GM21529 (cell line): ENCODE results near the gene MAPK12.

Experiments used
- ATAC-seq: cut with Tn5 transposase; IDR thresholded peaks from one replicate; pipeline ENCODE4 v1.9.1; 2021; ENCODE audit not compliant: unreplicated experiment

The MAPK12 gene

DNA sequence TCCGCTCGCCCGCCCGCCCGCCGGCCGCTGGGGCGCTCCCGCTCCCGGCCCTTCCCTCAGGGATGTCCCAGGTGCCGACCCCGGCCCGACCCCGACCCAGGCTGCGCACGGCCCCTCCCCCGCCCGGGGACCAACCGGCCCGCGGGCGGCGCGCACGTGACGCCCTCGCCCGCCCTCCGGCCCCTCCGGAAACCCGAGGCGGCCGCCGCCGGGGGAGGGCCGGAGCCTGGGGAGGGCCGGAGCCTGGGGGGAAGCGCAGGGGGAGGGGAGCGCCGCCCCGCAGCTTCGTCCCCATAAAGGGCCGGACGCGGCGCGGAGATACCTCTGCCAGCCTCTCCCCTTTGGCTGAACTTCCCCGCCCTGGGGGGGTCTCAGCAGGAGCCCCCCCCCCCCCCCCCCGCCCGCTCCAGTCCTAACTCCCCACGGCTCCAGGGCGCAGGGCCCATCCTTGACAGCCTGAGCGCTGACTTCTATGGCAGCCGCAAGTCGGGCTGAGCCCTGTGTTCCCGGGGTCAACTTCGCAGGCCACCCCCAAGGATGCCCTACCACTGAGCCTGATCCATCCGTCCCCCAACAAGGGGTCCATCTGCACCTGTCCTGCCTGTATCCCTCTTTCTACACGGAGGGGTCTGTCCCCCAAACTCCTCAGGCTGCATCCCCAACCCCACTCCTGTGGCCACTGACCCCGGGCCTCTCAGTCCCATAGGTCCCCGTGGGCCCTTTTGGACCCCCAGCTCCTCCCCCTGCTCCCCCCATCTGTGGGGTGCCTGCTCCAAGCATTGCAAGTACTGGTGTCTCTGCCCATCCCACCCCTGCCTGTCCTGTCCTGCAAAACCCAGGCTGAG is at the start of gene MAPK12:
TSS of gene MAPK12 (minus strand) at position 69 of the 845 bp plus-strand sequence. CDS start 174 bp downstream, outside the sequence.
- ATAC-seq: peak; percentile 42

DNA sequence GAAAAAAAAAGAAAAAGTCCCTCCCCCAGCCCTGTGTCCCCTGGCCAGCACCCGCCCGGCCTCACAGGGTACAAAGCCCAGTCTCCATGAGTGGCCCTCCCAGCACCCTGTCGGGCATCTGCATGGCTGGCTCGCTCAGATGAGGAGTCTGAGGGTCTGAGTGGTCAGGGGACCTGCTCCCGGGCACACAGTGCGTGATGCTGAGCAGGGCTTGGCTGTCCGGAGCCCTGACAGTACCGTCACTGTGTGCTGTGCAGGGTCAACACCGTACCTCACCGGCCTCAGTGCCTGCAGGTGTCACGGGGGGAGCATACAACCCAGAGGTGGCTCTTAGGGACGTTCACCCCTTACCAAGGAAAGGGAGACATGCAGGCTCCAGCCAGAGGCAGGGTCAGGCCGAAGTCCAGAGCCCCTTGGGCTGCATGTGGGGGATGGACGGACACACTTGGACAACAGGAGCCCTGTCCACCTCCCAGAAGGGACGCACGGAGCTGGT is 49.5 kb upstream of the MAPK12 start:
- no peak for ATAC-seq

DNA sequence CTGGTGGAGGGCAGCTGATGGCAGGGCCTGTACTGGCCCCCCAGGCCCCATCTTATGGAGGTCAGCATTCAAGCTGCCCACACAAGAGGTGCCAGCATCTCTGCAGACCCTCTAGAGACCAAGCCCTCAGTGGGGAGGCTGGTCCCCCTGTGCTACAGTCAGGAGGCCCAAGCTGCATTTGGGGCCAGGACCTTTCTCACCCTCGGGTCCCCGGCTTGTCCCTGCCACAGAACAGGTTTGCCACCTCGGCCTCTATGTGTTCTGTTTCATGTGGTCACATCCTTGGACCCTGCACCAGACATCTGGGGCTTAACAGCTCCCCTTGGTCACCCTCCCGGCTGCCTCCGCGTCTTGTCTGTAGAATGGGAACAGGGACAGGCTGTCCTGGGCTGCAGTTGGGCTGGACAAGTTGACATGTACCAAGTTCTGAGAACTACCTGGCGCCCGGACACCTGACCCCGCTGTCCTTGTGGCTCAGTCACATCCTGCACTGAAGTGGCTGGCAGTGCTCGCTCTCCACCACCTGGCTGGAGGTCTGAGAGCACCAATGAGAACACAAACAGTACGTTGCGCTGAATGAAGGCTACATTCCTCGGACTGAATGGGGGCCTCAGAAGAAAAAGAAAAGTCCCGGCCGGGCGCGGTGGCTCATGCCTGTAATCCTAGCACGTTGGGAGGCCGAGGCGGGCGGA is 48.7 kb upstream of the MAPK12 start:
- no peak for ATAC-seq

DNA sequence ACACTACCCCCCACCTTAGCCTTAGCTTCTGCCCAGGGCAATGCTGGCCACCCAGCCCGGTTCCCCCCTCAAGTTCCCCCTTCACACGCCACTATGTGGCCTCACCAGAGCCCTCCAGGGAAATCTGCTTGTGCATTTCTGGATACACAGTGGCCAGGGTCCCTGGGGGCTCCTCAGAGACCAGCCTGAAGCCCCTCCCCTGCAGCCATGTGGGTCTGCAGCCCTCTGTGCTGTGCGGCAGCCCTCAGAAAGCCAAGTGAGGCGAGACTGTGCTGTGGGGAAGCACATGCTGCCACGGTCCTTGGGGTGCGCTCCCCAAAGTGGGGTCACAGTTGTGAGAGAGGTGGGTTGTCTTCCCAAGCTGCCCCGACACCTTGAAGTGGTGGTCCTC is 48.1 kb upstream of the MAPK12 start:
- no peak for ATAC-seq

DNA sequence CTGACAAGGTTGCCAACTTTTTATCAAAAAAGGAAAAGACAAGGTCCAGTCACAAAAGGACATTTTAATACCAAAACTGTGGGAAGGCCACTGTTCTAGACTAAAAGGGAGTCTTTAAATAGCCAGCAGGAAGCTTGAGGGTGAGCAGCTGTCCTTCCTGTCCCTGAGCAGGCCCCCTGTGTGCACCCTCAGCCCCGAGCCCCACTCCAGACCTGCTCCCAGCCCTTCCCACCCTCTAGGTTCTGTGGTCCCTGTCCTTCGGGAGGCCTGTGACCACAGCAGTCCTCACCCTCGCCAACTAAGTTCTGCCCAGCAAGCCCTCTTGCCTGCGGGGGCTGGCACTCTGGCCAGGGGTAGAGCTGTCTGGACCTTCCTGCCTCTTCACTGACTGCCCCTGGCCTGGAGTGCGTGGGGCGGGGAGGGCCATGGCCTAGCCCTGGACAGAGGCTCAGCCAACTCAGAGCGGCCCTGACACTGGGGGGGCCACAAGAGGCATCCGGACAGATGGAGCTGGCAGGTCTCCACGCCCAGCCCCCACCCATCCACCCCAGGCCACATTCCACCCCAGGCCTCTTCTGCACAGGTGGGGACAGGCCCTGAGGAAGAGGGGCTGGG is 47.6 kb upstream of the MAPK12 start:
- no peak for ATAC-seq

DNA sequence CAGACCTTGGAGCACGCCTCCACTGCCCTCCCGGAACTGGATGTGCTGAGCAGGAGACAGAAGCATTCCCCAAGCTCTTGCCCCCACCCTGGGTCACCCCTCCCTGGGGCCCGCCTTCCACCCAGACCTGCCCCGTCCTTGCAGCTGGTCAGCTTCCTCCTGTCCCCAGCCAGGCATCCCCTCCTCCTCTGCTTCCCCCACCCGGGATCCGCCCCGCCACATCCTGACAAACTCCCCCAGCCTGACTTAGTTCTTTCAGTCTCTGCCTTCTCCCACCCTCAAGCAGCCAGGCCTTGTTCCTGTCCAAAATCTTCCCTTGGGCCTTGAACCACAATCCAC is 47.1 kb upstream of the MAPK12 start:
- ATAC-seq: no peak

DNA sequence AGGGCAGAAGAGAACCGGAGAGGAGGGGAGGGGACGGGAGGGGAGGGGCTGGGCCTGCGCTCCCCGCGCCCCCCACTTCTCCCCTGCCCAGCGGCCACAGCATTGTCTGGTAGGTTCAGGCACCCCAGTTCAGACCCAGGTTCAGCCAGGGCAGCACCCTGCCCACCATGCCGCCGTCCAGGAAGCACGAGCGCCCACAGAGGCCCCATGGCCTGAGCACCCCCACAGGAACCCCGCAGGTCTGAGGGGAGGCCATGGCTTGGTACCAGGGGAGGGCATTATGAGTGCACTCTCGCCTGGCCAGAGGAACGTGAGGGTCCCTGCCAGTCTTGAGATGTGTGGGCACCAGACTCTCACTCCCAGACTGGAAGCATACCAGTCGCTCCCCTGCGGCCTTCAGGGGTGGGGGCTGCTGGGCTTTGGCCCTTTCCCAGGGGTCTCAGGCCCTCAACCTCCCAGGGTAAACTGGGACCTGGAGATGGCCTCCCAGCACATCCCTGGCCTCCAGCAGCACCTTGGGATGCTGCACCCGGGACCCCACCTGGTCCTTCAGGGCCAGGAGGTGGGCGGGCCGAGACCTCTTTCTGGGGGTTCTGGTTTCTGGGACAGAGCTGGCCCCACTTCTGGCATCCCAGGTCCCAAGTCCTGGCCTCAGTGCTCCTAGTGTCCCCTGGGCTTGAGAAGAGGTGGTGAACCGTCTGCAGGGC is 46.6 kb upstream of the MAPK12 start:
- ATAC-seq: no peak

DNA sequence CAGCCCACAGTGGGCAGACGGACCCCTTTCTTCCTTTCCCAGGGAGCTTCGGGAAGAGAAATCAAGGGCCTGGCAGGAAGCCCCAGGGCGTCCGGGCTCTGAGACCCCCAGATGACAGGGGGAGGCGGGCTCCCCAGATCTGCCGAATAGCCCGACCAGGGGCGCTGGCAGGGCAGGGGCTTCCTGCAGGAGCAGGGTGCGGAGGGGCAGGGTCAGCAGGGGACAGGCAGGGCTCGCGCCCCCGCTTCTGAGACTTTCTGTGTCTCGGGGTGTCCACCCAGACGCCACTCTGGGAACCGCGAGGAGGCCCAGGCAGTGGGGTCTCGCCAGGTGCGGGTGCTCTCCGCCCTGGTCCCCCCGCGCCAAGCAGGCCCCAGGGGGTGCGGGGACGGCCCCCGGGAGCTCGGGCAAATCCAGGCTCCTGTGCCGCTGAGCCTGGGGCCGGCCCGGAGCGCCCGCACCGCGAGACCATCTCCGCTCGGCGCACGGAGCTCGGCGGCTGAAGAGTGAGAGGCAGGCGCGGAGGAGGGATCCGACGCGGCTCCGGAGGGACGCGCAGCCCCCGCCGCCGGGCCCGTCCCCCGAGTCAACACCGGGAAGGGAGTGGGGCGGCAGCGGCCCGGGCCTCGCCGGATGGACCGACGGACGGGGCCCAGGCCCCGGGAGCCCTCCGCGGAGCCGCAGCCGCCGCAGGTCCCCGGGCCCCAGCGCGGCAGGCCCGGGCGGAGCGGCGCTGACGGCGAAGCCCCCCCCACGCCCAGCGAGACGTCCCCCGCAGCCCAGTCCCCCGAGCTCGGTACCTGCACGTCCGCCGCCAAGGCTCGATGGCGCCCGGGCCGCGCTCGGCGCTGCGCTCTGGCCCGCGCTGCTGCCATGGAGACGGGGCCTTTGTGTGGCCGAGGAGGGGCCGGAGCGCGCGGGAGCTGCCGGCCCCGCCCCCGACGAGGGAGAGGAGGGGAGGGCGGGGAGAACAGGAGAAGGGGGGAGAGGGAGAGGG is 45.6 kb upstream of the MAPK12 start, which contains the start of gene PLXNB2:
TSS of gene PLXNB2 (minus strand) at position 894 of the 997 bp plus-strand sequence. CDS start 17,062 bp downstream, outside the sequence.
- ATAC-seq: peak; percentile 32

DNA sequence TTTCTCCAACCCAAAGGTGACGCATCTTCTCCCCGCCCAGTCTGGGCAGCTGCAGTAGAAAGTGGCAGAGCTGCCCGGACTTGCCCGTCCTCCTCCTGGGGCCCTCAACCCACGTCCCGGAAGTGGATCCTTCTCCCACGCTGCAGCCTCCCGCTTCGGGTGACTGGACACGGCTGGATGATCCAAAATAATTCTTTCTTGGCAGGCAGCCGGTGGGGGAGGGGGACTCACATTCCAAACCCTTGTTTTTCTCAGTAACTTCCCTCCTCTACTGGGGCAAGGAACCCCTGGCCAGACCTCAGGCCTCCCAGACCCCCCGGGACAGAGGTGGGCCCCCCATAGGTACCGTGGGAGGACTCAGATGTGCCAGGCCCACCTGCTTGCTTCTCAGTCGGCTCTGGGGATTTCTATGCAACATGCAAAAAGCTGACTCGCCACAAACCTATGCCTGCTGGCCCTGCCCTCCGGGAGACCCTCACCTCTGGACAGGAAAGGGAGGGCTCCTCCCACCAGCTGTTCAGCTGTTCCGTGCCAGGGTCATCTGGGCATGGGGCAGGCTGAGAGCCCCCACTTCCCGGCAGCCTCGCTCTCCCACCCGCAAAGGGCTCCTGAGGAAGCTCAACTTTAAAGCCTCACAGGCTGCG is 44.6 kb upstream of the MAPK12 start:
- no peak for ATAC-seq

DNA sequence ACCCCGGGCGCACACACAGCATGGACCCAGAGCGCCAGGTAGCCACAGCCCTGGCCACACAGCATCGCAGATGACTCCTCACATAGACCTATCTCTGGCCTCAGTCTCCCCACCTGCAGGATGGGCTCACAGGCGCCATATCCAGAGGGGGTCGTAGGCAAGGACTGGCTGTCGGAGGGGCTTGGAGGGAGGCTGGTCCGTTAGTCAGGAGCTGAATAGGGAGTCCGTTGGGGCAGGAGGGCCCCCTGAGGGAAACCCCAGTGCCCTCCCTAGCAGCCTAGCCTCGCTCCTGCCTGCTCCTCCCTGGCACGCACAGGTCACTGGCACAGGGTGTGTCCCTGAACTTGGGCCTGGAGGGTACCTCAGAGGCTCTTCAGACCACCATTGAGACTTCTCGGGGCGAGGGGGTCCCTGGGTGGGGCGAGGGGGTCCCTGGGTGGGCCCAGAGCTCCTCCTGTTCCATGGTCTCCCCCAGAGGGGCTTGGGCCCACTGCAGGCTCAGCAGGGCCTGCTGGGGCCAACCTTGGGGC is 44.0 kb upstream of the MAPK12 start:
- no peak for ATAC-seq

DNA sequence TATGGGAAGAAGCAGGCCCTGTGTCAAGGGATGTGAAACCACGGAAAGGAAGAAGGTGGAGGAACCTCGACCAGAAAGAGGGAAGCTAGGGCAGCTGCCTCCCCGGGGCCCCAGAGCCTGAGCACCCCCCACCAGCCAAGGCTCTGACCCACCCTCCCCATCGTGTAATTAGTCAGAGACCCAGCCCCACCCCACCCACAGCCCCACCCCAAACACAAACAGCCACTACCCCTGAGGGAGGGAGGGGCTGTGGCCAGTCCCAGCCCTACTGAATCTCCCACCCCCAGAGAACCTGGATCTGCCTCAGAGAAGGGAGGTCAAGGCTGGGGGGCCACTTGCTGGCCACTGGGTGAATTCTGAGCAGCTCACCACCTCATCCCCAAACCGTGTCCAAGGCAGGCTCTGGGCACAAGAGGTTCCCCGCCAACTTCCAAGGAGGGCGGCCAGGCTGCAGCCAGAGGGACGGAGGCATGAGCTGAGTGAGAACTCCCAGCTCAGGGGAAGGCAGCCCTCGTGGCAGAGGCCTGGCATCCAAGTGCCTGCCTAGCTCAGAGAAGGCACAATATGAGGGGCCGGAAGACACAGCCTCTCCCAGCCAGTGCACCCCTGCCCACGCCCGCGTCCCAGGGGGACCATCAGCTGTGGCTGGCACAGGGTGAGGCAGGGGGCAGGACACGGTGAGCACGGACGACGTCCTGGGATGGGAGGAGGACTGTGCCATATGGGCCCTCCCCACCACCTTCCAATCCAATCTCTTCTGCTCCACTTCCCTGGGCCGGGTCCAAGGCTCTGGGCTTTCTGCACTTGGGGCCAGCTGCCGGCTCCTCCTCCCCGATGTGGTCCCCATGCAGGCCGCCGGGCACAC is 43.3 kb upstream of the MAPK12 start:
- ATAC-seq: no peak

DNA sequence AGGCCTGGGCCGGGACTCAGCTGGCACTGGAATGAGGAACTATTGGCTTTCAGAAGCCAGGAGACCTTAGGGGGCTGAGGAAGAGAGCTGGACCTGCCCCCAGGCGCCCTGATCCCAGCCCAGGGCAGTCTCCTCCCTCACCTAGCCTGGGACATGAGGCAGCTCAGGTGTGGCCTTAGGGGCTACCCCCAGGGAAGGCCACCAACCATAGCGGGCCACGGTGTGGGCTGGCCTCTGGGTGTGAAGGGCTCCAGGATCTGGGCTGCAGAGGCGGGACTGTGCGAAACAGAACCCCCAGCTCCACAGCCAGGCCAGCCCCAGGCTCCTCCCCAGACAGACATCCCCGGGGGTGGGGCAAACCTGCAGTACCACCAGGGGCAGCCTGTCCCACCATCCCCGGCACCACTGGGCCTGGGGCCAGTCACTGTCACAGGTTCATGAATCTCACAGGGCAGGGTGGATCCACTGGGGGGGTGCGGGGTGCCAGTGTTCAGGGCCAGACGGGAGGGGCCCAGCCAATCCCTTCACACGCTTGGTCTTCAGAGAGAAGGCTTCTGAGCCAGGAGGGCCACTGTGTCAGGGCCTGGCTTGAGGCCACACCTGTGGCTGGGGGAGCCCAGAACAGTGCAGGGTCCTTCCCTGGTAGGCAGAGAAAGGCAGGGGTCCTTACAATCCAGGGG is 42.5 kb upstream of the MAPK12 start:
- no peak for ATAC-seq

DNA sequence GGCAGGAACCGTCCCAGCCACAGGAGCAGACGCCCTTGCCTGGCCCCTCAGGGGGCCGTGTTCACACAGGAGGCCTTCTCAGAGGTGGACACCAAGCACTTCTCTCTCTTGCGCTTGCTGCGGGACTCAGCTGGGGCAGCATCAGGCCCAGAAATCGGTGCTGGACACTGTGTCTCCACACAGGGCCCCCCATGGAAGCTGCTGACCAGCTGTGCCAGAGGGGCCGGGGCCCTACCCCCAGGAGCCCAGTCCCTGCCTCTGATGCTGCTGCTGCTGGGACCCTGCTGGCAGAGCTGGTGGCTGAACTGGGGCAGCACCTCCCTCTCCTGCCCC is 42.0 kb upstream of the MAPK12 start:
- no peak for ATAC-seq

DNA sequence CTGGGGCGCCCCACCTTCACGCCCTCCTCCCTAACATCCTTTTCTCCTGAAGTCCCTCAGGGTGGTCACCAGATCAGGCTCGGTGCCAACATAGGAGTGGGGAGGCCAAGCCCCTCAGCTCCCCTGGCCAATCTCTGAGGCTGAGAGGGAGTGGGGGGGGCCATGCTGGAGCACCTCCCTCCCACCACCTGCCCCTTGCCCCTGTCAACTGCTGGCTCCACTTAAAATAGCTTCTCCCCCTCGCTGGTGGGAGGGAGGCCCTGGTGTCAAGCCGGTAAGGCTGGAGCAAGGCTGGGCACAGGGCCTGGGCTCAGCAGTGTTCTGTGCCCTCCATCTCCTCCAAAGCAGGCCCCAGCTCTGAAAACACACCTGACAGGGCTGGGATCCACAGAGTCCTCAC is 41.1 kb upstream of the MAPK12 start:
- no peak for ATAC-seq

DNA sequence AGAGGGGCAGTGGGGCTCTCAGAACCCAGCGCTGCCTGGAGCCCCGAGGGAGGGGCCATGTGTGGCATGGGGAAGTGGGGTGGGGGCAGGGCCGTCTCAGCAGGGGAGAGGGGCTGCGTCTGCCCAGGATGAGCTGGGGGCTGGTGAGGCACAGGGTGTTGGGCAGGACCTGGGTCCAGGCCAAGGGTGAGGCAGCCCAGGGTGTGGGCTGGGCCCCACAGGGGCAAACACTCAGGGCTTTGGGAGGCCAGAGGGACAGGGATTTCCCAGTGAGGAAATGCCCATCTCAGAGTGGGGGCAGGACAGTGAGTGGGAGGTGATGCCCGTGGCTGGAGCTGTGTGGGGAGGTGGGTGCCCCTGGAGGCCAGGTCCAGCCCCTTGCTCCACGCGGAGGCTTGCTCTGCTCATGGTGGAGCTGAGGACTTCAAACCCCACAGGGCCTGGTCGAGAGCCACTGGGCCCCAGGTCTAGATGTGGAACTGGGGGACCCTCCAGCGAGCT is 40.6 kb upstream of the MAPK12 start:
- no peak for ATAC-seq

DNA sequence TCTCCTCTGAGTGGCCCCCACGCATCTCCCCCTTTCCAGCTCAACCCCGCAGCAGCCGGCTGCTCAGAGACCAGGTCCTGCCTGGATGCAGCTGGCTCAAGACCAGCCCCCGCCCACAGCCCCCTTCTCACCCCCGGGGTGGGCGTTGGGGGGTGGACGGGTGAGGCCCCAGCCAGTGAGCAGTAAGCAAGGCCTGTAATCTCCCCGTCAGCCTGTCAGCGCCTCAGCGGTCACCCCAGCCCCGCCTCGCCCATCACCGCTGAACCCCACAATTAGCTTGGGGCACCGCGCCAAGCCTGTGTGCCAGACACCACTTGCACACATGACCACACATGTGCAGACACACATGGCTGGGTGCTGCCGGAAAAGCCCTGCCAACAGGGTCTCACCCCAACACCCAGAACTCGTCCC is 40.1 kb upstream of the MAPK12 start:
- ATAC-seq: no peak

DNA sequence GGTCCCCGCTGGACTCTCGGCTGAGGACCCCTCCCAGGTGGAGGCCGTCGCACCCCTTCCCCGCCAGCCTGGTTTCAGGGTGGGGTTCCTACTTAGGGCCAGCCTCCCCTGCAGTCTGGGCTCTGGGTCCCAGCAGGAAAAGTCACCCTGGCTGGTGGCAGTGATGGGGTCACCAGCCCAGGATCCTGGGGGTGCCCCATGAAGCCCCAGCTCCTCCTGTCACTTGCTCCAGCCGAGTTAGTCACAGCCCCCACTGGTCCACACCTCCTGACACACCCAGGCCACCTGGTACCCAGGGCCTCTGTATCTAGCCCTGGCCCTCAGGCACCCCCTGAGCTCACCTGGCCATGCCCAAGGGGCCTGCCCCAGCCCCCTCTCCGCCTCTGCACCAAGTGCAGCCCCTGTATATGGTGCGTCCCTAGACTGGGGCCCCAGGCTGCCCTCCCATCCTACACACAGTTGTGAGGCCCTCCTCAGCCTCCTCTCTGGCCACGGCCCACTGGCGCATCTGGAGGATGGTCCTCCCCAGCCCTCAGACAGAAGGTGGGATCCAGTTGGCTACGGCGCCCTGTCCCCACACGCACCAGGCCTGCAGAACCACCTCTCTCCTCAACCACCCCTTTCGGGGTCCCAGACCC is 39.3 kb upstream of the MAPK12 start:
- no peak for ATAC-seq
